ENCODE results near the gene MYT1. TPM values are rescaled to one million over a fixed set of nuclear protein-coding genes. Genes with fewer than 3 reads are reported as not detected.

Gene MYT1
- total and polyA plus RNA-seq, 2 of the 13 experiments (the other 11 are each of a cell fraction or from before 2014, with no cell fraction given), result 0.58 to 2.5 TPM

DNA sequence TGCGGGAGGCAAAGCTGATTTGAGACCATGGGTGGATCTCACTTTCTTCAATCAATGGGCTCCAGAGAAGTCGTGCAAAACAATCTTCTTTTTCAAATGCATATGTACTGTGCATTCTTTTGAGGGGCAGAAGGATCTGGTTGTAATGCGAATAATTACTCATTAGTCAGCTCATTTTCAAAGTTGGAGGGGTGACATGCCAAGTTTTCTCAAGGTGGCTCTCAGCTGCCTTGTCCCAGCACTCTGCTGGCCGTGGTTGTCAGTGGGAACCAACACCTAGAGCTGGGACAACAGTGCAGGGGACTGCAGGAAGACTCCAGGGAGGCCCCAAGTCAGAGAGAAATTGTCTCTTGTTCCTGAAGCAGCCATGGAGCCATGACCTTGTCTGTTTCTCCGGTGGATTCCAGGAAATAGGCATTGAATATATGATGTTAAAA, 25.3 kb downstream of the MYT1 start:
- intact Hi-C loops (cut with micrococcal nuclease; ENCODE audit: unreplicated experiment), result loop anchor here (1.0 kb wide), 1 partner anchor 66 kb away; the partner anchor contains the start of gene PCMTD2
- Histone ChIP-seq H3K4me3 (replicated peaks in 1 of 3; ENCODE audit: insufficient read depth in 1 of 3, low read depth in 2 of 3, low read length in 3 of 3) (peak overlapping the region; percentile 3 to 64 (median 34)), H3K9ac (ENCODE audit: insufficient read depth, low read depth, low read length) (peak overlapping the region; percentile 83), H2AFZ (ENCODE audit: low read length) (peak overlapping the region; percentile 0), H3K9me3 (ENCODE audit: low read length) (no peaks in the 10 kb centered on the region), H4K20me1 (ENCODE audit: insufficient read depth, low read length) (no peaks in the 10 kb centered on the region), H3K79me2 (ENCODE audit: insufficient read depth, low read length) (no peaks in the 10 kb centered on the region), H3K27ac (ENCODE audit: extremely low read length, insufficient read depth, low read length) (peak overlapping the region; percentile 88), H3K36me3 (replicated peaks in 1 of 2; ENCODE audit: control insufficient read depth in 1 of 2, insufficient read depth in 2 of 2, low read length in 2 of 2) (no peaks in the 10 kb centered on the region), H3K4me1 (ENCODE audit: insufficient read depth, low read length) (peaks cover 45% of the 10 kb centered on the region), H3K4me2 (ENCODE audit: low read depth, low read length) (peak overlapping the region; percentile 93), H3K27me3 (ENCODE audit: control insufficient read depth in 1 of 2, insufficient read depth in 2 of 2, low read length in 2 of 2) (peaks cover 5 to 10% of the 10 kb centered on the region in 2 experiments; a peak in 1 of 5 replicates)
- TSS peak; percentile 95 for BruUV-seq (replicated peaks)
- CTCF ChIA-PET (ENCODE audit: low intra/inter-chr PET ratio, low total read pairs), result interaction anchor here (1.7 kb wide), 1 partner anchor 96 kb away, joined by 10 read pairs; no protein-coding TSS in a partner anchor
- POLR2A ChIA-PET, result interaction anchor here (0.7 to 4.2 kb wide), 13 partner anchors 13 to 295 kb away, joined by 3 to 44 read pairs (median 8); partner anchors contain the start of genes PCMTD2 and TCEA2
- FAIRE-seq (no peak), DNase-seq (ENCODE audit: low spot score) (no peak), ATAC-seq (peak; percentile 39)
- in situ Hi-C loops (cut with HindIII; ENCODE audit: extremely low pct_ligation_motif_present, low pct_unique_long_range_greater_than_20kb), result no loop called here
- WGBS (ENCODE audit: low lambda C conversion rate), result 2% methylated on average over 5 of the region's 5 CpGs
- TF ChIP-seq ZNF891 (CRISPR knock-in tag; IDR thresholded peaks at IDR 0.05), result 0 out of 2 replicates have a peak, but pooled peaks have one; percentile 42
- peak; percentile 33; the same call in 1 of the 2 replicates for TF ChIP-seq RAD21 (CRISPR knock-in tag; IDR thresholded peaks at IDR 0.05)
- TF ChIP-seq ZNF530 (CRISPR knock-in tag; IDR thresholded peaks at IDR 0.05; ENCODE audit: low read depth), result no peak
- 0 out of 2 replicates have a peak, but pooled peaks have one; percentile 29 for TF ChIP-seq DMAP1 (CRISPR knock-in tag; IDR thresholded peaks at IDR 0.05)
- TF ChIP-seq ZNF775 (CRISPR knock-in tag; IDR thresholded peaks at IDR 0.05; ENCODE audit: borderline replicate concordance), result no peak
- TF ChIP-seq ZNF276 (CRISPR knock-in tag; IDR thresholded peaks at IDR 0.05; ENCODE audit: low read depth), result no peak
- TF ChIP-seq POLR2A (IDR thresholded peaks at IDR 0.05; ENCODE audit: insufficient read depth in 1 of 2, low read depth in 2 of 2, low read length in 2 of 2), result peak in 1 of 2 experiments; percentile 74; a peak in 2 of 4 replicates
- TF ChIP-seq MTA1 (CRISPR knock-in tag; IDR thresholded peaks at IDR 0.05; ENCODE audit: borderline replicate concordance), result 0 out of 2 replicates have a peak, but pooled peaks have one; percentile 41
- TF ChIP-seq ZNF281 (CRISPR knock-in tag; IDR thresholded peaks at IDR 0.05; ENCODE audit: borderline replicate concordance), result peak; percentile 1; the same call in 1 of the 2 replicates
- TF ChIP-seq KLF11 (CRISPR knock-in tag; IDR thresholded peaks at IDR 0.05), result 0 out of 2 replicates have a peak, but pooled peaks have one; percentile 6
- 0 out of 2 replicates have a peak, but pooled peaks have one; percentile 25 for TF ChIP-seq ZNF761 (CRISPR knock-in tag; conservative IDR thresholded peaks at IDR 0.05)
- TF ChIP-seq ZNF784 (CRISPR knock-in tag; IDR thresholded peaks at IDR 0.05; ENCODE audit: borderline replicate concordance), result 0 out of 2 replicates have a peak, but pooled peaks have one; percentile 0
- no peak for TF ChIP-seq ZNF850 (CRISPR knock-in tag; conservative IDR thresholded peaks at IDR 0.05)
- peak; percentile 90 for TF ChIP-seq MAFF (IDR thresholded peaks at IDR 0.05; ENCODE audit: low read depth, low read length)
- TF ChIP-seq PCBP2 (optimal IDR thresholded peaks at IDR 0.05; ENCODE audit: low read depth, low read length, poor library complexity, severe bottlenecking), result no peak
- no peak for TF ChIP-seq ZNF552 (CRISPR knock-in tag; IDR thresholded peaks at IDR 0.05; ENCODE audit: borderline replicate concordance)
- TF ChIP-seq TFDP1 (CRISPR knock-in tag; IDR thresholded peaks at IDR 0.05; ENCODE audit: borderline replicate concordance), result no peak

All from HepG2 (cell line).